GM21367 (cell line): ENCODE results near the gene RIC1.
"Not testable (repeated sequence)": the region's sequence is repeated elsewhere in the genome, so short reads cannot be mapped to it uniquely, and the experiment has no call there.

Experiments
- ATAC-seq: cut with Tn5 transposase; IDR thresholded peaks from one replicate; pipeline ENCODE4 v1.9.1; 2021; ENCODE audit not compliant: unreplicated experiment

RIC1 gene

GRCh38 chr9:5622016-5622415 is 6.9 kb upstream of the RIC1 start:
- ATAC-seq: no peak

- no peak for ATAC-seq
Observed at GRCh38 chr9:5624655-5625054, 4.3 kb upstream of the RIC1 start.

- peak; percentile 46 for ATAC-seq
Observed at GRCh38 chr9:5626727-5627634, 1.9 kb upstream of the RIC1 start.

- ATAC-seq: not testable (repeated sequence)
Observed at GRCh38 chr9:5627686-5628085, 1.2 kb upstream of the RIC1 start.

GRCh38 chr9:5628183-5628529 is 751 bp upstream of the RIC1 start:
- no peak for ATAC-seq

GRCh38 chr9:5629312-5630080 is 589 bp downstream of the RIC1 start:
- ATAC-seq: peak; percentile 1

GRCh38 chr9:5630081-5630507 is 1.2 kb downstream of the RIC1 start:
- ATAC-seq: no peak

GRCh38 chr9:5631026-5631425 is 2.1 kb downstream of the RIC1 start:
- no peak for ATAC-seq

GRCh38 chr9:5632540-5632939 is 3.6 kb downstream of the RIC1 start:
- ATAC-seq: no peak

- ATAC-seq: no peak
Observed at GRCh38 chr9:5633243-5633642, 4.3 kb downstream of the RIC1 start.

- ATAC-seq: no peak
Observed at GRCh38 chr9:5635390-5635789, 6.5 kb downstream of the RIC1 start.

GRCh38 chr9:5639816-5640215 is 10.9 kb downstream of the RIC1 start:
- ATAC-seq: no peak

- no peak for ATAC-seq
Observed at GRCh38 chr9:5642170-5642569, 13.3 kb downstream of the RIC1 start.

GRCh38 chr9:5643005-5643624 is 14.2 kb downstream of the RIC1 start:
- no peak for ATAC-seq

- ATAC-seq: no peak
Observed at GRCh38 chr9:5644501-5644900, 15.6 kb downstream of the RIC1 start.

- ATAC-seq: no peak
Observed at GRCh38 chr9:5646116-5646515, 17.2 kb downstream of the RIC1 start.

- ATAC-seq: no peak
Observed at GRCh38 chr9:5650356-5651105, 21.6 kb downstream of the RIC1 start.

GRCh38 chr9:5651246-5651645 is 22.3 kb downstream of the RIC1 start:
- no peak for ATAC-seq

- ATAC-seq: no peak
Observed at GRCh38 chr9:5652821-5653220, 23.9 kb downstream of the RIC1 start.

- ATAC-seq: not testable (repeated sequence)
Observed at GRCh38 chr9:5662804-5663203, 33.9 kb downstream of the RIC1 start.

GRCh38 chr9:5665059-5665458 is 36.2 kb downstream of the RIC1 start:
- ATAC-seq: no peak
